Cortex of kidney (tissue), 1 donor: Measurements from ENCODE around the gene DNAJB12.
"Not testable (repeated sequence)": the region's sequence is repeated elsewhere in the genome, so short reads cannot be mapped to it uniquely, and the experiment has no call there.

ENCODE experiments used
- DNase-seq: peaks from one replicate; lab custom pipeline; 2025; lab: John Stamatoyannopoulos, UW

The DNAJB12 gene

DNA sequence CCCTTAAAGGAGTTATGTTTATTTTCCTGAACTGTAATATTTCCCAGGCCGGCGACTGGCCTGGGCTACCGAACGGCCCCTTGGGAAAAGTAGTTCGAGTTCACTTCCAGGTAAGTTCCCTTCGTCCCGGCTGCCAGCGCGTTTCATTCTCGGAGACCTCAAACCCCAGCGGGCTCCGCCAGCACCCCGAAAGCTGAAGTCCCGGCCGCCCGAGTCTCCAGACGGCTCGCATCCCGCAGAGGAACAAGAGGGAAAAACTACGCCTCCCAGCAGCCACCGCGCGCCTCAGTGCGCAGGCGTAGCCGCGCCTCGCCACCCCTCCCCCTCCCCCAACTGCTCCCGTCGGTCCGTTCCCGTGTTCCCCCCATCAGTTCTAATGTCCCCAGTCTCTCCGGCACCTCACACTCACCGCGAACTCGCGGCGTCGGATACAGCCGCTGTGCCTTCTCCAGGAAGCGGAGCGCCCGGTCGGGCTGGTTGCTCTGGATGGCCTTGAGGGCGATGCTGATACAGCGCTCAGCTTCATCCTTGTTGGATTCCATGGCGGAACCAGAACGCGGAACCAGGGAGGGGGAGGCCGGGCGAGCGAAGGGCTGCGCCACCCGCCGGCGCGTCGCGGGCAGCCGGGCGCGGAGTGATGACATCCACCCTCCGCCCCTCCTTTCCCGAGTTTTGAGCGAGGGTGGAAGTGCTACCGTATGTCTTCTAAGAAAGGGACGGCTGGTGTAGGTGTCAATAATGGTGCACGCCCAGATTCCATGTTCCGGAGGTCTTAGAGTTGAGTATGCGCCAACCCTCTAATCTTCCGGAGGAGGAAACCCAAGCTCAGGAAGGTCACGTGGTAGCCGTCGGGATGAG is at the start of gene DNAJB12:
DNAJB12 (minus strand) TSS at position 564 of the 858 bp plus-strand sequence; CDS start at position 542, 22 bp downstream.
- DNase-seq = peak; percentile 74

DNA sequence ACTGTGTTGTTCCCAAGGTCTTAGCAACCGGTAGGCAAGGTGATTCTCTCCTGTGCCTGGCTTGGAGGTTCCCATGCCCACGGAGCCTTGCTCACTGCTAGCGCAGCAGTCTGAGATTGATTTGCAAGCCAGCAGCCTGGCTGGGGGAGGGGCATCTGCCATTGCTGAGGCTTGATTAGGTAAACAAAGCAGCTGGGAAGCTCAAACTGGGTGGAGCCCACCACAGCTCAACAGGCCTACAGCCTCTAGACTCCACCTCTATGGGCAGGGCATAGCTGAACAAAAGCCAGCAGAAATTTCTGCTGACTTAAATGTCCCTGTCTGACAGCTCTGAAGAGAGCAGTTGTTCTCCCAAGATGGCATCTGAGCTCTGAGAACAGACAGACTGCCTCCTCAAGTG is 40.9 kb upstream of the DNAJB12 start:
- DNase-seq = not testable (repeated sequence)

DNA sequence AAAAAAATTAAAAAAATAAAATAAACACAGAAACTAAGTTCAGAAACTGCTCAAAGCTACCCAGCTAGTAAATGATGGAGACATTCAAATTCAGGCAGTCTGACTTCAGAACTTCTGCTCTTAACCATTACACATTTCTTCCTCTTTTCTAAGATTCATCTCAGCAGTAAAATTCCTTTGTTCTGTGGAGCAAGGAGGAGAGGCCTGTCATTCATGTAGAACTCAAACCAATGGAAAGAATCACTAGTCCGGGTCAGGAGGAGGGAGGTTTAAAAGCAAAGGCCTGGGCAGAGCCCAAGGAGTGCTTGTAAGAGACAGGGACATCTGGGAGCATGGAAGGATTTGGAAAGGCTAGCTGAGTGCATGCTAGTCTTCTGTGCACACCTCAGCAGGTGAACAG is 37.9 kb upstream of the DNAJB12 start:
- DNase-seq = no peak

DNA sequence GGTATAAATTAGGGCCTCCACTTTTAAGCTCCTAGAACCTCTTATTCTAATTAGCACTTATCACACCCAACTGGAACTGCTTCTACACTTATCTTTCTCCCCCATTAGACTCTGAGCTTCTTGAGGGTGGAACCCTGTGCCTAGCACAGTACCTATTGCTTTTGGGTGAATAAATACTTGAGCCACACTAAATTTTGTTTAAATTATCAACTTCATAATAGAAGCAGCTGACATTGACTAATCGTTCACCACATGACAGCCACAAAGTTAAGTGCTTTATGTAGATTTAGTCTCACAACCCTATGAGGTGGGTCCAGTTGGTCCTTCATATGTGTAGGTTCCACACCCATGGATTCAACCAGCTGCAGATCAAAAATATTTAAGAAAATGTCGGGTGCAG is 36.0 kb upstream of the DNAJB12 start:
- DNase-seq = no peak

DNA sequence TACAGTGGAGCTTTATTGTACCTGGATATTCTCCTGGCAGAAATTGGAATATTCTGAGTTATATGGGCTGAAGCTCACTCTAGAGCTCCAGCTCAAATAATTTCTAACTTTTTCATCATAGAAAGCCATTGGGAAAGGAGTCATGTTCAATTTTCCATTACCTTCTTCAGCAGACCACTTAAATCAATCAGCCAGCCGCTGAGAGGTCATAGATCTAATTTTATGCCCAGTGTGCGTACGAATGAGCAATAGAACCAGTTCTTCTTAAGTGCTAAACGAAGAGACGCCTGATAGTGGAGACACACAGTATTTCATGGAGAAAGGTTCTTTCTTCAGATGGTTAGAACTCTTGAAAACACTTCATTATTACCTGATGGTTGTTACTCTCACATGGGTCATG is 35.0 kb upstream of the DNAJB12 start:
- DNase-seq = no peak

DNA sequence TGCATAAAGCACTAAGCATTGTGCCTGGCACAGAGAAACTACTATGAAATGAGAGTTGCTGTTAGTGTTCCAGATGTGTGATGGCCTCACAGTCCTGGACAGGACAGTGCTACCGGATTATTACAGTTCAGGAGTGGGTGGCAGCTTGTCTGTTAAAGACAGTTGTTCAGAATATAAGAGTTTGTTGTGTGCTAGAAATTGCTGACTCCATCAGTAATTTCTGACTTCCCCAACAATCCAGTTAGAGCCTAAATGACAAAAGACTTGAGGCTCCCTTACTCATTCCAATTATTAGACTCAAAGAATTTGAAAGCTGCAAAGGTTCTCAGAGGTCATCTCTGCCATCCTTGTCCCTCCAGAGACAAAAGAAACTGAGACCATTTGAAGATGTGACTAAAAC is 34.3 kb upstream of the DNAJB12 start:
- no peak for DNase-seq

DNA sequence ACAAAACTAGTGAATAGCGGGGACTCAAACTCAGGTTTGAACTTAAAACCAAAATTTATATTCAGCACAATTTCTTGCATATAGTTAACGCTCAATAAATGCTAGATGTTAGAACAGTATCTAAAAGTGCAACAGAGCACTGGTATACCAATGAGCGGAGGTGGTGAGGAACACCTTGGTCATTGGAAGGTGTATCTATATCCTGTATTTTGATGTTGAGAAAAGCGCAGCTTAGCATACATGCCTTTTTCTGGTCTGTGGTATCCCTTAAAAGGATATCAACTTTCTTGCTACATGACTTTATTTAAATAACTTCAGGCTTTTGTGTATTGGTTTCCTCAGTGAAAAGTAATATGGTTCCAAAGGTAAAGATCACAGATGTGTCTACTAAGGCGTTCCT is 33.3 kb upstream of the DNAJB12 start:
- DNase-seq = no peak

DNA sequence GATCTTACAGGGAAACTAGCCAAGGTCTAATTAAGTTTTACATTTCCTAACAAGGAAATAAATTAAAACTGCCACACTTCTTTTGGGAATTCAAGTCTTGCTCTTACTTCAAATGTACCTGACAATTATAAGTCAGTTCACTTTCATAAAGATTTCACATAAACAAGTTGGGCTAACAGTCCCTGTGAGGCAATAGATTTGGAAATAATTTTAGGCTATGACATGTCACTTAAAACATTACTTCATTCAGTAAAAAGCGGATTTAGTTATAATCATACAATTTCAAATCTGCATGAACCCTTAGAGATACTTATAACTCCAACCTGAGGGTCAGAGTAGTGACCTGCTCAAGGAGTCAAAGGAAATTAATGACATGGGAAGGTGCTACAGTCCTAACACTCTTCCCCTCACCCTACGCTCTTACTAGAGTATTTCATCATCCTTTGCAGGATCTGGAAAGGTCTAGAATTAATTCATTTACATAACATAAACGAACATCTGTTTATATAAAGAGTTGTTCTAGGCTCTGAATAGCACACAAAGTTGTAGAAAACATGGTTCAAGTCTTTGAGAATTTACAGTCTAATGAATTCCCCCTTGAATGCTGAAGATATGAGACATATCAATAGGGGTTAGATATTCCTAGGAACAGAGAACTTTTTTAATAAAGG is 32.3 kb upstream of the DNAJB12 start:
- no peak for DNase-seq

DNA sequence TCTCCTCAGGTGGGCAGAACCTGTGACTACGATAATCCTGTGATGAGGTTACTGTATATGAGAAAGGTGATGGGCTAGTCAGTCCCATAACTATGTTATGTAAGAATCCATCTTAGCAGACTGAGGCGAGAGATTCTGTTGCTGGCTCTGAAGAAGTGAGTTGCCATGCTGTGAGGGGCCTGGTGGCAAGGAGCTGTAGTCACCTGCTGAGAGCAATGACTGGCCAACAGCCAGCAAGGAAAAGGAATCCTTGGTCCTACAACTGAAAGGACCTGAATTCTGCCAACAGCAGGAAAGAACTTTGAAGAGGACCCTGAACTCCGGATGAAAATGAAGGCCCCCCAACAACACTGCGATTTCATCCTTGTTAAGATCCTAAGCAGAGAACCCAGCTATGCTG is 31.0 kb upstream of the DNAJB12 start:
- no peak for DNase-seq

DNA sequence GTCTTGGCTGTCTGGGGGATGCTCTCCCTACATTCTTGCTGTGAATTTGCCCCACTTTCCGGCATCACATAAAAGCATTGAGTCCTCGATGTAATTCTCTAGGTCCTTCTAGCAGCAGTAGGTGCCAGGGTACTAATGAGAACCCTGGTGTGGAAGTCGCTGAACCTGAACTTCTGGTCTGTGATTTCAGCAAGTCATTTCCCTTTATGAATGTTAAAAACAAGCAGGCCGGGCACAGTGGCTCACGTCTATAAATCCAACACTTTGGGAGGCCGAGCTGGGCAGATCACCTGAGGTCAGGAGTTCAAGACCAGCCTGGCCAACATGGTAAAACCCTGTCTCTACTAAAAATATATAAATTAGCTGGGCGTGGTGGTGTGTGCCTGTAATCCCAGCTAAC is 30.3 kb upstream of the DNAJB12 start:
- not testable (repeated sequence) for DNase-seq

DNA sequence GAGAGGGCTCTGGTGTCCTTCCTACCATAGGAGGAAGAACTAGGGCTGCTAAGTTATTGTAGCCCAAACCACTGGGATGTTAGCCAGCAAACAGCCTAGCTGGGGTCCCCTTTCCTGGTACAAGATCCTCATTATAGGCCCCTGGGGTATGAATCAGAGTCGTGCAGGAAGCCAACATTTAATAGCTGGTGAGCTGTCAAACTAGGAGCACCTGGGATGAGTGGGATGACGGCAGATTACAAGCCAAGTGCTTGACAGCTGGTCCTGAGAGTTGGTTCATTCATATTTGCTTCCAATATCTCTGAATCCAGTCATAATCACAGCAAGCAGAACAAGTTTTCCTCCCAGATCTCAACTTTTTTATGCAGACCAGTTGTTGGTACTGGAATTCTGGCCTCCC is 25.1 kb upstream of the DNAJB12 start:
- no peak for DNase-seq

DNA sequence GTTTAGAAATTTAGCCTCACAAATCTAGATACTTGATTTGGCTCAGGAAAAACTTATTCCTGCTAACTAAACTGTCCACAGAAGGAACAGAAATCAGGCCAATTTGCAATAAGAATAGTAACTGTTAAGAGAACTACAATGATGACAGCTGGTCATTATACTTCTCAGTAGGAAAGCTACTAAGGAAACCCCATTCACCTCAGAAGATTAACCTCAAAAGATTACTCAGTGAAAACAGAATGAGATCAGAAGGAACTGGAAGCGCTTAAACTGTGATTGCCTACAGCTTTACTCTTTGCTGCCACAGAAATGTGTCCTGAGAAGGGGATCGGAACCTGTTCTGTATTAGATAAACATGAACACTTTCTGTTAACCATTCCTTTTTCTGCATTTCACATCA is 24.3 kb upstream of the DNAJB12 start:
- no peak for DNase-seq

DNA sequence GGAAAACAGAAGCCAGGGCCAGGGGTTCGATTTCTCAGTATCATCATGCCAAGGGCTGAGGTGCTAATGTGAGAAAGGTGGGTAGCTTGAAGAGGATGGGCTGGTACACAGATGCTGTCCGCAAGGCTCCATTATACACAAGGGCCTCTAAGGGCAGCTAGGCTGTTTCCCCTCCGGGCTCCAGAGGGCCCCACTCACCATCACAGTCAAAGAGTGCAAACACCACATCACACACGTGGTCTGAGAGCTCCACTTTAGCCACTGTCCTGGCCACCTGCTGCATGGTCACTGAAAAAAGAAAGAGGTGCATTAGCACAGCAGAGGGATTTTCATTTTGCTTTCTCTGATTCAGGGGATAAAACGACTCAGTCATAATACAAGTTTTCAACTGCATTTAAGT is 20.9 kb upstream of the DNAJB12 start:
- DNase-seq = no peak

DNA sequence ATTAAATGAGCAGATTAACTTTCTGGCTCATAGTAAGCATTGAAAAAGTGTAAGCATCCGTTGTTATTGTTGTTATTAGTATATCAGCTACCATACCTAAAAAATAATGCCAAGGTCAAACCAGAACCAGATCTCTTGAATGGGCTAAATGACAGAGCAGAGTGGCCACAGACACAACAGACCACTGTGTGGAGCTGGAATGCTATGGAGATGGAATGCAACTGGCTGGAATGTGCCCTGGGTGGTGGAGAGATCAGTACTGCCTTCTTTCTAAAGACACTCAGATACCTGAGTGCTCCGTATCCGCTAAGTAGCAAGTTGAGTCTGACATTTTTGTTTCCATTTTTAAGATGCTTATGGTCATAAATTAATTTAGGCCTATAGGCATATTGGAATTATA is 20.5 kb upstream of the DNAJB12 start:
- DNase-seq = no peak

DNA sequence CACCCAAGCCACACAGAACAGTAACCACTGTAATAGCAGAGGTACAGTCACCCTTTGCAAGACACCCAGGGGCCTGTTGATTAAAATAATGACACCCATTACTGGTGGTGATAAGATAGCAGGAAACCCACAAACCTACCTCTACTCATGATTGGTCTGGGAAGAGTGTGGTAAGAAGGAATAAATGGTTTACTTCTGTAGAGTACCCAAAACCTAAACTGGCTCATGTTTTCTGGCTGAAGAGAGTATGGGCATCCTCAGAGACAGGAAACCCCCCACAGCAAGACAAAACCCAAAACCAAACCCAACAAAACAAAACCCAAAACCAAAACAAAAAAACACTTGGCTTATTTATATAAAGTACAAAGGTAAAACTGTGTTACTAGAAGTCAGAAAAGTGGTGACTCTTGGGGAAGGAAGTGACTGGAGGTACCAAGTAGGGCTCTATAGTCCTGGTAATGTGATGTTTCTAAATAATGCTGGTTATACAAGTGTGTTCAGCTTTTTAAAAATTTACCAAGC is 15.5 kb upstream of the DNAJB12 start:
- no peak for DNase-seq

DNA sequence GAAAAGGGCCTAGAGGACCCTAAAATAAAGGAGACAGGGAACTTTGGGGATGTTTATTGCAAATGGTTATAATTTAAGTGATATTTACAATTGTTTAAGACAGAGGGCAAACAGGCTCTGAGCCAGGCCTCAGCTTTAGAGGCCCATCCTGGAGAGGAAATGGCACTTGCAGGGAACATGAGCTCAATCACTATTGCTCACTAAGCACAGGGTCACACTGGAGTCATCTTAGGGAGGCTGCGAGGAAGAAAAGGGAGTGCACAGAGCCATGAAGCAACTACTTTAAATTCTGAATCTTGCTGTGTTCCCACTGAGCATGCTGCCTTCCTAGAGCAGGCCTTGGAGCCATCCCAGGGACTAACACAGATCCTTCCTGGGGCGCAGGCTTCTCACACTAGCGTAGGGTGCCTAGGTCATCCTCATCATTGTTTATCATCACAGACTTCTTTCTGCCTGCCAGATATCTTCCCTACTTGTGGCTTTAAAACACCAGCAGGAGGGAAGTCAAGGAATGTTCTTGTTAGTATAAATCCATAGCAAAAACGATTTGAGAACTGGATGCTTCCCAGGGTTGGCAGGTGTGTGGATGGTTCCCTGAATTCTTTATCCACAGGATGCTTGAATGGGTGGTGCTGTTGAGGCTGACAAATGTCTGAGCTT is 12.7 kb upstream of the DNAJB12 start:
- no peak for DNase-seq

DNA sequence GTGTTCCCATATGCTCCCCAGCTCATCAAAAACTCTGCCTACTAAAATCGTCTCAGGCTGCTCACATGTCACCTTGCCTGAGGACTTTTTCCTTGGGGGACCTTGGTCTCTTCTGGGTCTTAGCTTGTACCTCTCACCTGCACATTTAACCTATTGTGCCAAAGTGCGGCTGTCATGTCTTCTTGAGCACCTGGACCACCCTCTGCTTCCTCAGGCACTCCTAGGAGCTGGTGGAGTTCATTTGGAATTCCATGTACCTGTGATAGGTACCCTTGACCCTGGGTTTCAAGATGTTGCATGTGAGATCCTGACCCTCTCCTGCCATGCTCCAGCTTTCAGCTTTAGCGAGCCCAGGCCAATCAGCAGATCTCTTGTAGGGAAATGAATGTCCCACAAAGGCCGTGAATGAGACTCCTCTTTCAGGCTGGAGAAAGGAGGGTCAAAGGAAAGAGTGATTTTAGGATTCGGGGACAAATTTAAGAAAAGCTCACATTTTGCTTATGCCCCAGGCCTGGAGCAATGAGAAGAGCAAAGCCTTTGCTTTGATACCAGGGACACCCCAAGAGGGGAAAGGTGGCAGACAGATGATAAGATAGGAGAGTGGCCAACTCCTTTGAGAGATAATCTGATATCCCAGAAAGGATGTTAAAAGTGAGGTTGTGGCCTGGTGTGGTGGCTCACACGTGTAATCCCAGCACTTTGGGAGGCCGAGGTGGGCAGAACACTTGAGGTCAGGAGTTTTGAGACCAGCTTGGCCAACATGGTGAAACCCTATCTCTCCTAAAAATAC is 10.6 kb upstream of the DNAJB12 start:
- no peak for DNase-seq

DNA sequence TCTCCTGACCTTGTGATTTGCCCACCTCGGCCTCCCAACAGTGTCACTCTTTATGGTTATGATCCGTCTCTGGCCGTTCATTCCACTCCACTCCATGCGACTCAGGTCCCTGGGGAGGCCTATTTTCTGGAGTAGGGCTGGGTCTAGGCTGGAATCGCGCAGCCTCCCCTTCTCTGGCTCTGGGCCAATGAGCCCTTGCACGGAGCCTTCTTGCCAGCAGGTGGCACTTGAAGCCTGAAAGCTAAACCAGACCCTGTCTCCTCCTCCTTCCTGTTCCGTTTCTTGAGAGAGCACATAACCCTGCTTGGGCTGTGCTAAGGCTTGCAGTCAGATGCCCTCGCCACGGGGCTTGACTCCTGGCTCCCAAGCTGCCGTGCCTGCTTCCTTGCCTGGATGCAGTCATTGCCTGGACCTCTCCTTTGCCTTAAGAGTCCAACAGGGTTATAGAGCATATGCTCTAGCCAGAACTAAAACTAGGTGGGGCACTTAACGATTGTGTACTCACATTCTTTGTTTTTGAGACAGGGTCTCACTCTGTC is 9.6 kb upstream of the DNAJB12 start:
- no peak for DNase-seq

DNA sequence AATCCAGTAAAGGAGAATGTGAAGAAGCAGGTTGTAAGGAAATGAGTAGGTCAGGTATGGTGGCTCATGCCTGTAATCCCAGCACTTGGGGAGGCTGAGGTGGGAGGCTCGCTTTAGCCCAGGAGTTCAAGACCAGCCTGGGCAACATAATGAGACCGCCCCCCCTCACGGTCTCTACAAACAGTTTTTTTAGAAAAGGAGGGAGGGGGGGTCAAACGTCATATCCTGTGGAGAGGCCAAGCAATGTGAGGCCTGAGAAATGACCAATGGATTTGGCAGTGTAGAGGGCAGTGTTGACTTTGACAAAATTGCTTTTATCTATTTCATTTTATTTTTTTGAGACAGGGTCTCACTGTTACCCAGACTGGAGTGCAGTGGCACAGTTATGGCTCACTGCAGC is 2.3 kb upstream of the DNAJB12 start:
- DNase-seq = no peak

DNA sequence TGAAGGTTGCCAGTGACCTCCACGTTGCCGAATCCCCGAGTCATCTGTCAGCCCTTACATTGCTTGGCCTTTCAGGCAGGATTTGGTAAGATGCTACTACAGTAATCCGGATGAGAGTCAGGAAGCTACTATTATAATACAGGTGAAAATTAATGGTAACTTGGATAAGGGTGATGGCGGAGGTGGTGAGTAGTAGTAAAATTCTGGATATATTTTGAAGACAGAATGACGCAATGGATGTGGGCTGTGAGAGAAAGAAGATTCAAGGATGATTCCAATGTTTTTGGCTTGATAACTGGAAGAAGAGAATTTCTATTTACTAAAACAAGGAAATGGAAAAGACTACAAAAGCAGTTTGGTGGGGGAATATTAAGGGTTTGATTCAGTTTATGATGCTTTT is 1.4 kb upstream of the DNAJB12 start:
- DNase-seq = no peak

DNA sequence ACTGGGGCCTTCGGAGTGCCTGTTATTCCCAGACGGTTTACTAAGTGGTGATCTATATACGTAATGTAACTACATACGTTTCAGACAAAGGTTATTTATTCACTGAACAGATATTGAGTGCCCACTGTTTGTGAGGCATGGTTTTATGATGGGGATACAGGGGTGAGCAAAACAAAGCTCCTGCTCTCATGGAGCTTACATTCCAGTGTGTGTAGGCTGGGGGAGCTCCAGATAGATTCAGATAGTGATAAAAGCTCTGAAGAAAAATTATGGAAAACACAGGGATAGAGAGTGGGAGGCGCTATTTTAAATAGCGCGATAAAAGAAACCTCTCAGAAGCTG is 466 bp upstream of the DNAJB12 start:
- DNase-seq = no peak

DNA sequence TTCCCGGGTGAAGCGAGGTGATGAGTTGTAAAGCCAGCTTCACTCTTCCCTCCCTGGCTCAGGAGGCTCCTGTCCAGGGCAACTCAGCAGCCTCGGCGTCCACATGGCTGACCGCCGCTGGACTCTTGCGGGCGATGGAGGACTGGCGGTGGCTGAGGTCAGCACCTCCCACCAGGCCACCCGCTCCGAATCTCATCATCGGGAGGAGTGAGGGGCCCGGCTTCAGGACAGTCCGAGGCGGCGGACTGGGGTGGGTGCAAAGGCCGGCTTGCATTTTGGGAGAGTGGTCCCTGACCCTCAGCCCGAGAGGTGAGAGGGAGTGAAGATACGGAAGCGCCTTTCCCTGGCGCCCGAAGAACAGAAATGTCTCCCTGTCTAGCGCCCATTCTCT is 759 bp downstream of the DNAJB12 start:
- no peak for DNase-seq
